ENCODE data around the gene DBI. TPM values are rescaled to one million over a fixed set of nuclear protein-coding genes. Genes with fewer than 3 reads are reported as not detected.

DBI gene
- polyA plus RNA-seq, 3 donors, result 126 to 436 (median 398) TPM

DNA sequence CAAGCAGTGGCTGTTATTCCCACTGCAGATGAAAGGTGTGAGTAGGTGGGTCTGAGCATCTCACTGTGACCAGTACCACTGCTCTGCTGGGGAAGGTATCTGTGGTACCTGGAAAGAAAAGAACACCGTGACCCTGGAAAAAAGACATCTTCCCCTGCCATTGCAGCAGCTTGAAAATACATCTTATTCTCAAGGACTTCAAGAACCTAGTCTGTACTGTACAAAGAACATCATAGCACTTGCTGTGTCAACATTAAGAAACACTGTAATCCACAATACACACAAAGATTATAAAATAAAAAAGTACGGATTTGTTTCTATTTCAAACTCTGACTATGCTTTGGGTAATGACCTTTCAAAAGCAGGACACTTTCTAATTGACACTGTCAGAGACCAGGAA is 29.0 kb upstream of the DBI start:
- no peak overlapping the region for H3K4me3 Mint-ChIP-seq
- TF ChIP-seq, protein P1, sequence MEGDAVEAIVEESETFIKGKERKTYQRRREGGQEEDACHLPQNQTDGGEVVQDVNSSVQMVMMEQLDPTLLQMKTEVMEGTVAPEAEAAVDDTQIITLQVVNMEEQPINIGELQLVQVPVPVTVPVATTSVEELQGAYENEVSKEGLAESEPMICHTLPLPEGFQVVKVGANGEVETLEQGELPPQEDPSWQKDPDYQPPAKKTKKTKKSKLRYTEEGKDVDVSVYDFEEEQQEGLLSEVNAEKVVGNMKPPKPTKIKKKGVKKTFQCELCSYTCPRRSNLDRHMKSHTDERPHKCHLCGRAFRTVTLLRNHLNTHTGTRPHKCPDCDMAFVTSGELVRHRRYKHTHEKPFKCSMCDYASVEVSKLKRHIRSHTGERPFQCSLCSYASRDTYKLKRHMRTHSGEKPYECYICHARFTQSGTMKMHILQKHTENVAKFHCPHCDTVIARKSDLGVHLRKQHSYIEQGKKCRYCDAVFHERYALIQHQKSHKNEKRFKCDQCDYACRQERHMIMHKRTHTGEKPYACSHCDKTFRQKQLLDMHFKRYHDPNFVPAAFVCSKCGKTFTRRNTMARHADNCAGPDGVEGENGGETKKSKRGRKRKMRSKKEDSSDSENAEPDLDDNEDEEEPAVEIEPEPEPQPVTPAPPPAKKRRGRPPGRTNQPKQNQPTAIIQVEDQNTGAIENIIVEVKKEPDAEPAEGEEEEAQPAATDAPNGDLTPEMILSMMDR (IDR thresholded peaks at IDR 0.05), result no peak
- intact Hi-C loops (cut with micrococcal nuclease), result no loop called here

DNA sequence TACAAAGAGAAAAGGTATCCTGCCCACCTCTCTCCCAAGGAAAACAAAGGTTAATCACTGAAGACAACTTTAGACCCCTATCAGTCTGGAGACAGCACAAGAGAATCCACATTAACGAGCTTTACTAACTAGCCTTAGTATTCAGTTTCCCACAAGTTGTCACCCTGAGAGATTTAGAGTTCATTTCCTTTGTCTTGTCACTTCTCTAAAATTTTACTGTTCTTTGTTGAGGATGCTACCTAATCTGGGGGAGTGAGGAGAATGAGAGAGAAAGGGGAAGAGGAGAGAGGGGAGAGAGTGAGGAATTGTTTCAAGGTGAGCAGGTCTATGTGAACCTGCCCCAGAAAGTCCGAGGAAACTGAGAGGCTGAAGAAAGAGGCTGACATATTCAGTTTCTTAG is 28.5 kb upstream of the DBI start:
- Mint-ChIP-seq H3K4me3 (no peak overlapping the region), H3K4me1 (peaks cover 18% of the 10 kb centered on the region), H3K9me3 (no peaks in the 10 kb centered on the region), H3K27ac (peak overlapping the region in 4 of 7 donors; percentile 9 to 71 (median 22)), H3K36me3 (peaks cover 10 to 18% of the 10 kb centered on the region in 2 donors), H3K27me3 (ENCODE audit: low read depth in 3 of 3) (no peaks in the 10 kb centered on the region)
- Histone ChIP-seq H3K9me3 (replicated peaks in 1 of 2; ENCODE audit: control insufficient read depth in 1 of 2, insufficient read depth in 1 of 2, low read length in 2 of 2) (no peaks in the 10 kb centered on the region), H3K4me2 (replicated peaks; ENCODE audit: extremely low read depth, low read length, poor library complexity, severe bottlenecking) (no peak overlapping the region), H3K9ac (ENCODE audit: insufficient read depth, low read length, poor library complexity, severe bottlenecking) (no peak overlapping the region), H3K79me2 (ENCODE audit: insufficient read depth, low read length) (no peaks in the 10 kb centered on the region), H3K27me3 (ENCODE audit: control insufficient read depth in 2 of 2, insufficient read depth in 2 of 2, low read length in 2 of 2) (no peaks in the 10 kb centered on the region), H3K4me3 (replicated peaks in 1 of 3; ENCODE audit: low read depth in 2 of 3, low read length in 3 of 3) (no peak overlapping the region), H3K36me3 (replicated peaks in 1 of 2; ENCODE audit: control insufficient read depth in 1 of 2, insufficient read depth in 2 of 2, low read length in 2 of 2) (no peaks in the 10 kb centered on the region), H2AFZ (ENCODE audit: insufficient read depth, low read depth, low read length, poor library complexity, severe bottlenecking) (no peak overlapping the region), H3K4me1 (ENCODE audit: control insufficient read depth in 1 of 2, insufficient read depth in 2 of 2, low read length in 2 of 2) (peaks cover 15 to 20% of the 10 kb centered on the region in 2 donors), H3K27ac (ENCODE audit: low read depth in 1 of 2, low read length in 2 of 2) (no peak overlapping the region), H4K20me1 (ENCODE audit: insufficient read depth, low read length) (no peaks in the 10 kb centered on the region)
- no peak for DNase-seq
- TF ChIP-seq, protein P1 (IDR thresholded peaks at IDR 0.05), result no peak
- intact Hi-C loops (cut with micrococcal nuclease), result no loop called here
- WGBS (ENCODE audit: insufficient coverage), result no CpG with 5 or more reads among the region's 2 CpGs

More for the DNA sequence above, 29.0 kb upstream of the DBI start:
- no peaks in the 10 kb centered on the region for H3K27me3 ChIP-seq (ENCODE audit: control insufficient read depth in 2 of 2, insufficient read depth in 2 of 2, low read length in 2 of 2)
- no CpG with 5 or more reads among the region's 2 CpGs for WGBS (ENCODE audit: insufficient coverage)
- Mint-ChIP-seq H3K4me1 (peaks cover 18% of the 10 kb centered on the region), H3K27me3 (ENCODE audit: low read depth in 3 of 3) (no peaks in the 10 kb centered on the region), H3K9me3 (no peaks in the 10 kb centered on the region), H3K36me3 (peaks cover 10 to 18% of the 10 kb centered on the region in 2 donors), H3K27ac (no peak overlapping the region)
- H4K20me1 ChIP-seq (ENCODE audit: insufficient read depth, low read length), result no peaks in the 10 kb centered on the region
- peaks cover 15 to 20% of the 10 kb centered on the region in 2 donors for H3K4me1 ChIP-seq (ENCODE audit: control insufficient read depth in 1 of 2, insufficient read depth in 2 of 2, low read length in 2 of 2)
- no peak overlapping the region for H2AFZ ChIP-seq (ENCODE audit: insufficient read depth, low read depth, low read length, poor library complexity, severe bottlenecking)
- H3K9me3 ChIP-seq (replicated peaks in 1 of 2; ENCODE audit: control insufficient read depth in 1 of 2, insufficient read depth in 1 of 2, low read length in 2 of 2), result no peaks in the 10 kb centered on the region
- no peak overlapping the region for H3K4me3 ChIP-seq (replicated peaks in 1 of 3; ENCODE audit: low read depth in 2 of 3, low read length in 3 of 3)
- H3K27ac ChIP-seq (ENCODE audit: low read depth in 1 of 2, low read length in 2 of 2), result no peak overlapping the region
- H3K79me2 ChIP-seq (ENCODE audit: insufficient read depth, low read length), result no peaks in the 10 kb centered on the region
- H3K36me3 ChIP-seq (replicated peaks in 1 of 2; ENCODE audit: control insufficient read depth in 1 of 2, insufficient read depth in 2 of 2, low read length in 2 of 2), result no peaks in the 10 kb centered on the region
- no peak overlapping the region for H3K4me2 ChIP-seq (replicated peaks; ENCODE audit: extremely low read depth, low read length, poor library complexity, severe bottlenecking)
- DNase-seq, result no peak
- no peak overlapping the region for H3K9ac ChIP-seq (ENCODE audit: insufficient read depth, low read length, poor library complexity, severe bottlenecking)
